ENCODE results near the gene RBM6.
"Not testable (repeated sequence)": the region's sequence is repeated elsewhere in the genome, so short reads cannot be mapped to it uniquely, and the experiment has no call there.

The RBM6 gene

DNA sequence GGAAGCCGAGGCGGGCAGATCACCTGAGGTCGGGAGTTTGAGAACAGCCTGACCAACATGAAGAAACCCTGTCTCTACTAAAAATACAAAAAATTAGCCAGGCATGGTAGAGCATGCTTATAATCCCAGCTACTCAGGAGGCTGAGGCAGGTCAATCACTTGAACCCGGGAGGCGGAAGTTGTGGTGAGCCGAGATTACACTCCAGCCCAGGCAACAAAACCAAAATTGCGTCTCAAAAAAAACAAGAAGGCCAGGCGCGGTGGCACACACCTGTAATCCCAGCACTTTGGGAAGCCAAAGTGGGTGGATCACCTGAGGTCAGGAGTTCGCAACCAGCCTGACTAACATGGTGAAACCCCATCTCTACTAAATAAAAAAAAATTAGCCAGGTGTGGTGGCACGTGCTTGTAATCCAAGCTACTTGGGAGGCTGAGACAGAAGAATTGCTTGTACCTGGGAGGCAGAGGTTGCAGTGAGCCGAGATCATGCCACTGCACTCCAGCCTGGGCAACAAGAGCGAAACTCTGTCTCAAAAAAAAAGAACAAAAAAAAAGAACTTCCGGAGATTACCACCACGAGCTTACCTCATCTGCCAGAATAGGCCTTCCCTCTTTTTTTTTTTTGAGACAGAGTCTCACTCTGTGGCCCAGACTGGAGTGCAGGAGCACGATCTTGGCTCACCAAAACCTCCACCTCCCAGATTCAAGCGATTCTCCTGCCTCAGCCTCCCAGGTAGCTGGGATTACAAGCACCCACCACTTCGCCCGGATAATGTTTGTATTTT lies 22.0 kb upstream of the RBM6 start:
- H3K4me3 ChIP-seq (ENCODE audit: low read length); H3K4me1 ChIP-seq (ENCODE audit: control insufficient read depth, insufficient read depth, low read length); H3K9me3 ChIP-seq (replicated peaks; ENCODE audit: low read length); H3K27me3 ChIP-seq (ENCODE audit: control insufficient read depth, insufficient read depth, low read length); H3K9ac ChIP-seq (ENCODE audit: low read depth, low read length); H3K36me3 ChIP-seq (ENCODE audit: insufficient read depth, low read length); H3K4me2 ChIP-seq (ENCODE audit: low read length): not testable (repeated sequence)

DNA sequence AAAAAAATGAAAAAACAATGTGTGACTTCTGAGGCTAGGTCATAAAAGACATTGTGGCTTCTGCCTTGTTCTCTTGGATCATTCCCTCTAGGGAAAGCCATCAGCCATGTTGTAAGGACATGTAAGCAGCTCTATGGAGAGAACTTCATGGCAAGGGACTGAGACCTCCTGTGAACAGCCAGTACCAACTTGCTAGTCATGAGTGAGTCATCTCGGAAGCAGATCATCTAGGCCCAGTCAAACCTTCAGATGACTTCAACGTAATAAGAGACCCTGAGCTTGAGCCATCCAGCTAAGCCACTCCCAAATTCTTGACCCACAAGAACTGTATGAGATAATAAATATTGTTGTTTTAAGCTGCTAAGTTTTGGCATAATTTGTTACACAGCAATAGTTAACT lies 15.3 kb upstream of the RBM6 start:
- no peaks in the 10 kb centered on the region for H3K27me3 ChIP-seq (ENCODE audit: control insufficient read depth, insufficient read depth, low read length)
- H3K4me1 ChIP-seq (ENCODE audit: control insufficient read depth, insufficient read depth, low read length): peaks cover 23% of the 10 kb centered on the region
- H3K9me3 ChIP-seq (replicated peaks; ENCODE audit: low read length): no peaks in the 10 kb centered on the region
- peak overlapping the region; percentile 1 for H3K4me2 ChIP-seq (ENCODE audit: low read length)
- no peak overlapping the region for H3K4me3 ChIP-seq (ENCODE audit: low read length)
- no peaks in the 10 kb centered on the region for H3K36me3 ChIP-seq (ENCODE audit: insufficient read depth, low read length)
- H3K9ac ChIP-seq (ENCODE audit: low read depth, low read length): no peak overlapping the region

DNA sequence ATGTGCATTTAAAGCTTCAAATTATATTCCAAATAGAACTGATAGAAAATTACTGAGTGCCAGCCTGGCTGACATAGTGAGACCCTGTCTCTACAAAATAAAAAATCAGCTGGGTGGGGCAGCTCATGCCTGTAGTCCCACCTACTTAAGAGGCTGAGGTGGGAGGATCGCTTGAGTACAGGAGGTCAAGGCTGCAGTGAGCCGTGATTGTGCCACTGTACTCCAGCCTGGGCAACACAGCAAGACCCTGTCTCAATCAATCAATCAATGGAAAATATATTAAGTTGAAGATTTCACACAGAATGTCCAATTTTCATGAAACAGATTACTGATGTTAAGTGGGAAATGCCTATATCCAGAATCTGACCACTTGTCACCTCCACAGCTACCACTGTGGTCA lies 14.5 kb upstream of the RBM6 start:
- H3K4me3 ChIP-seq (ENCODE audit: low read length): no peak overlapping the region
- no peak overlapping the region for H3K4me2 ChIP-seq (ENCODE audit: low read length)
- no peaks in the 10 kb centered on the region for H3K9me3 ChIP-seq (replicated peaks; ENCODE audit: low read length)
- no peak overlapping the region for H3K9ac ChIP-seq (ENCODE audit: low read depth, low read length)
- no peaks in the 10 kb centered on the region for H3K36me3 ChIP-seq (ENCODE audit: insufficient read depth, low read length)
- H3K27me3 ChIP-seq (ENCODE audit: control insufficient read depth, insufficient read depth, low read length): no peaks in the 10 kb centered on the region
- peaks cover 30% of the 10 kb centered on the region for H3K4me1 ChIP-seq (ENCODE audit: control insufficient read depth, insufficient read depth, low read length)

DNA sequence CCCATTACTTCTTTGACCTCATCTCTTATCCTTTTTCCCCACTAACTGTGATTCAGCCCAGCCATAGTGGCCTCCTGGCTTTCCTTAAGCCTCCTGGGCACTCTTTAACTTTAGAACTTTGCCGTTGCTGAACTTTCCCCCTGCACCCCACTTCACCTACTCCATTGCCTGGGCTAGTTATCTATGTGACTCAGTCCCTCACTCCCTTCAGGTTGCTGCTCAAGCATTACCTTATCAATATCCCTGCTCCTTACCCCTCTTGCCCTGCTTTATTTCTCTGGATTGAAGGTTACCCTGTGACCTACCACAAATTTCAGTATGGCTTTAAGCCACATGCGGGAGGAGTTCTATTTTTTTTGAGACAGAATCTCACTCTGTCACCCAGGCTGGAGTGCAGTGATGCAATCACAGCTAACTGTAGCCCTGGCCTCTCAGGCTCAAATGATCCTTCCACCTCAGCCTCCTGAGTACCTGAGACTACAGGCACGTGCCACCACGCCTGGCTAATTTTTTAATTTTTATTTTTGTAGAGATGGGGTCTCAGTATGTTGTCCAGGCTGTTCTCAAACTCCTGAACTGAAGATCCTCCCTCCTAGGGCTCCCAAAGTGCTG lies 13.7 kb upstream of the RBM6 start:
- no peaks in the 10 kb centered on the region for H3K36me3 ChIP-seq (ENCODE audit: insufficient read depth, low read length)
- no peak overlapping the region for H3K4me3 ChIP-seq (ENCODE audit: low read length)
- H3K9me3 ChIP-seq (replicated peaks; ENCODE audit: low read length): no peaks in the 10 kb centered on the region
- no peaks in the 10 kb centered on the region for H3K27me3 ChIP-seq (ENCODE audit: control insufficient read depth, insufficient read depth, low read length)
- H3K4me1 ChIP-seq (ENCODE audit: control insufficient read depth, insufficient read depth, low read length): peaks cover 31% of the 10 kb centered on the region
- H3K4me2 ChIP-seq (ENCODE audit: low read length): no peak overlapping the region
- no peak overlapping the region for H3K9ac ChIP-seq (ENCODE audit: low read depth, low read length)

DNA sequence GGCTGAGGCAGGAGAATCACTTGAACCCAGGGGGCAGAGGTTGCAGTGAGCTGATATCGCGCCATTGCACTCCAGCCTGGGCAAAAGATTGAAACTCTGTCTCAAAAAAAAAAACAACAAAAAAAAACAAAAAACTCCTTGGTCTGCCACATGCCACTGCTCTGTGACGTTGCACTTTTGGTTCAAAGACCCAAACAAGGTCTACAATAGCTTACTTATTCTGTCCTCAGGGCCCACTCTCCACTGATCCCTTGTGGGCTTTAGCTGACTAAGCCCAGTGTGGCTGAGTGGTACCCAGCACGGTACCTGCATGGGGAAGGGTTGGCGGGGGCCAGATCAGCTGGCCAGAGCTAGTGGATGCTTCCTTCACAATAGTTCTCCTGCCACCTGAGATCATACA lies 12.2 kb upstream of the RBM6 start:
- H3K4me1 ChIP-seq (ENCODE audit: control insufficient read depth, insufficient read depth, low read length): peaks cover 31% of the 10 kb centered on the region
- H3K9me3 ChIP-seq (replicated peaks; ENCODE audit: low read length): no peaks in the 10 kb centered on the region
- no peak overlapping the region for H3K9ac ChIP-seq (ENCODE audit: low read depth, low read length)
- H3K27me3 ChIP-seq (ENCODE audit: control insufficient read depth, insufficient read depth, low read length): no peaks in the 10 kb centered on the region
- no peaks in the 10 kb centered on the region for H3K36me3 ChIP-seq (ENCODE audit: insufficient read depth, low read length)
- no peak overlapping the region for H3K4me3 ChIP-seq (ENCODE audit: low read length)
- peak overlapping the region; percentile 100 for H3K4me2 ChIP-seq (ENCODE audit: low read length)

DNA sequence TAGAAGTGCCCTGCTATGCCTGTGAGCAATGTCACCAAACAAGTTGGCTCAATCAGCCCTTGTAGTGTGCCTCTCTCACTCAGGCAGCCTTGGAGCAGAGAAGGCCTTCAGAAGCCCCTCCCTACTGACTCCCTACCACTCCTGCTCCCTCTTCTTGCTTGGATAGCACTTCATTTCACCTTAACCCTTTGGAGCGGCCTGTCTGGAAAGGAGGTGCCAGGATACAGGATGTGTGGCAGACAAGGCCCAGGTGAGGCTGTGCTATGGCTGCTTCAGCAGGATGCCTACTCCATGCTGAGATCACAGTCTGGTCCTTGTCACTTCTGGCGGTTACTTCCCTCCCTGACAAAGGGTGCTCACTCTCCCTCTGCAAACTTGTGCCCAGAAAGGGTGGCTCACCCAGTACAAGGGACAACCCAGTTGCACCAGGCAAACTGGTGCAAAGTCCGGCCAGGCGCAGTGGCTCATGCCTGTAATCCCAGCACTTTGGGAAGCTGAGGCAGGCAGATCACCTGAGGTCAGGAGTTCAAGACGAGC lies 11.4 kb upstream of the RBM6 start:
- Histone ChIP-seq H3K9ac (ENCODE audit: low read depth, low read length) (no peak overlapping the region), H3K4me1 (ENCODE audit: control insufficient read depth, insufficient read depth, low read length) (peaks cover 31% of the 10 kb centered on the region), H3K27me3 (ENCODE audit: control insufficient read depth, insufficient read depth, low read length) (no peaks in the 10 kb centered on the region), H3K36me3 (ENCODE audit: insufficient read depth, low read length) (no peaks in the 10 kb centered on the region), H3K9me3 (replicated peaks; ENCODE audit: low read length) (no peaks in the 10 kb centered on the region), H3K4me2 (ENCODE audit: low read length) (peak overlapping the region; percentile 100), H3K4me3 (ENCODE audit: low read length) (peak overlapping the region; percentile 93)

DNA sequence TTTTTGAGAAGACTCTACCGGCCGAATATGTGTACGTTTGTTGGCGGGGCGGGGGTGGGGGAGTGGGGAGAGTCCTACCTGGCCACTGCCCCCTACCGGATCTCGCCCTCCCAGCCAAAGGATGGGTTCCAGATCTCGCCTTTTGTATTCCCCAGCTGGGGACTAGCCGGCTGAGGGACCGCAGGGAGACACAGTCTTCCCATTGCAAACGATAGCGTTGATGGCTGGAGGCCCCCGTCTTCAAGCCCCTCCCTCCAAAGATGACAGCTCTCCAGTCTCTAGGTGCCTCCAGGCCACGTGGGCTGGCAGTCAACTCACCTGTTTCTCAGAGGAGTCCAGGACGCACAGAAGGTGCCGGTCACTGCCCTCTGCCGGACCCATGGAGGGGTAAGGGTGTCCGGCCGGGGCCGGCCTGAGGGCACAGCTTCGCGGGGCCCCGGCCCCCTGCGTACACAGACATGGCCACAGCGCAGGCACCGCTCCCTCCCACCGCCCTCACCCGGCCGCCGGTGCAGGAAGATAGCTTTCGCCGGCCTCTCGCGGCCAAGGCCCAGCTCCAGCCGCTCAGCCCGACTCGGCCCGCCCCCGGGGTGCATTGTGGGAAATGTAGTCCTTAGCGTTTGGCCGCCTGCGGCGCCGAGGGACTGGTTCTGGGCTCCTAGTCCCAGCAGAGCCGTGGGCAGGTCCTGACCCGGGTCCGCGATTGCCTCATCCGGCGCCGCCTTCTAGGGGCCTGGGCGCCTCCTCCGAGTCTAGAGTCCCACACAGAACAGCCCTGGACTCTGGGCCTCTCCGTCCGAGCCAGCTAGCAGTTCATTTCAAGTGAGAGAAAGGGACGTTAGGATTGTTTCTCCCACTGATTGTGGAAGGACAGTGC lies 10.4 kb upstream of the RBM6 start, which contains the start of gene MON1A:
Gene MON1A (minus strand): TSS at position 521 of the 877 bp plus-strand sequence. CDS start 16,465 bp downstream, outside the sequence.
- Histone ChIP-seq H3K4me3 (ENCODE audit: low read length) (peak within 1 kb of the TSS; percentile 93), H3K9me3 (replicated peaks; ENCODE audit: low read length) (no peaks in the 10 kb centered on the region), H3K36me3 (ENCODE audit: insufficient read depth, low read length) (no peaks in the 10 kb centered on the region), H3K27me3 (ENCODE audit: control insufficient read depth, insufficient read depth, low read length) (no peaks in the 10 kb centered on the region), H3K9ac (ENCODE audit: low read depth, low read length) (peak within 1 kb of the TSS; percentile 84), H3K4me2 (ENCODE audit: low read length) (peak within 1 kb of the TSS; percentile 100), H3K4me1 (ENCODE audit: control insufficient read depth, insufficient read depth, low read length) (peaks cover 26% of the 10 kb centered on the region)

DNA sequence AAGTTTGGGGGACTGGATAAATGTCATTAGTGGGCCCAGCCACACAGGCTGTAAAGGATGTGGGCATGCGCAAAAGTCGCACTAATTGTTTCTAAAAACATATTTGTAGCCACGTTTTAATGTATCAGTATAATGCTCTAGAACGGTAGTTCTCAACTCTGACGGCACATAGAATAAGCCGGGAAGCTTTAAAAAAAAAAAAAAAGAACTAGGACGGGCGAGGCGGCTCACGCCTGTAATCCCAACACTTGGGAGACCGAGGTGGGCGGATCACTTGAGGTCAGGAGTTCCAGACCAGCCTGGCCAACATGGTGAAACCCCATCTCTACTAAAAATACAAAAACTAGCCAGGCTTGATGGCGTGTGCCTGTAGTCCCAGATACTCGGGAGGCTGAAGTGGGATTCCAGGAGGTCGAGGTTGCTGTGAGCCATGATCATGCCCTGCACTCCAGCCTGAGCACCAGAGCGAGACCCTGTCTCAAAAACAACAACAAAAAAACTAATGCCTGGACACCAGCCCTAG lies 9.7 kb upstream of the RBM6 start:
- no peaks in the 10 kb centered on the region for H3K27me3 ChIP-seq (ENCODE audit: control insufficient read depth, insufficient read depth, low read length)
- H3K9me3 ChIP-seq (replicated peaks; ENCODE audit: low read length): no peaks in the 10 kb centered on the region
- peaks cover 21% of the 10 kb centered on the region for H3K4me1 ChIP-seq (ENCODE audit: control insufficient read depth, insufficient read depth, low read length)
- H3K9ac ChIP-seq (ENCODE audit: low read depth, low read length): peak overlapping the region; percentile 84
- peak overlapping the region; percentile 93 for H3K4me3 ChIP-seq (ENCODE audit: low read length)
- peak overlapping the region; percentile 100 for H3K4me2 ChIP-seq (ENCODE audit: low read length)
- no peaks in the 10 kb centered on the region for H3K36me3 ChIP-seq (ENCODE audit: insufficient read depth, low read length)

DNA sequence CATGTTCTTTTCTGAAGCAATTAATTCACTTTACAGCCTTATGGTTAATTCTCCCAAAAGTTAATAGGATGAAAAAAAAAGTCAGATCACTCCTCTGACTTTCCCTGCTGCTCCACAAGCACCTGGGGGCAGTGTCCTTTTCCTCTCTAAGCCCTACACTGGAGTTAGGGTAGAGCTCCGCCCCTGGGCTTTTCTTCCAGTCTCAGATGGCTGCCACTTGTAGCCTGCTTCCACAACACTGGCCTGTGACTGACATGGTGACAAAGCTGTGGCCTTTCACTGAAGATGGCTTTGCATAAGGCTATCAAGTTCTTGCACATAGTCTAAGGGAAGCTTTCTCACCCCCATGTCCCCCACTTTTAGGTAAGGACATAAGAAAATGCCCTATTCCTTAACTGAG lies 9.0 kb upstream of the RBM6 start:
- Histone ChIP-seq H3K9ac (ENCODE audit: low read depth, low read length) (no peak overlapping the region), H3K27me3 (ENCODE audit: control insufficient read depth, insufficient read depth, low read length) (no peaks in the 10 kb centered on the region), H3K4me2 (ENCODE audit: low read length) (no peak overlapping the region), H3K4me3 (ENCODE audit: low read length) (no peak overlapping the region), H3K36me3 (ENCODE audit: insufficient read depth, low read length) (no peaks in the 10 kb centered on the region), H3K9me3 (replicated peaks; ENCODE audit: low read length) (no peaks in the 10 kb centered on the region), H3K4me1 (ENCODE audit: control insufficient read depth, insufficient read depth, low read length) (peaks cover 20% of the 10 kb centered on the region)

DNA sequence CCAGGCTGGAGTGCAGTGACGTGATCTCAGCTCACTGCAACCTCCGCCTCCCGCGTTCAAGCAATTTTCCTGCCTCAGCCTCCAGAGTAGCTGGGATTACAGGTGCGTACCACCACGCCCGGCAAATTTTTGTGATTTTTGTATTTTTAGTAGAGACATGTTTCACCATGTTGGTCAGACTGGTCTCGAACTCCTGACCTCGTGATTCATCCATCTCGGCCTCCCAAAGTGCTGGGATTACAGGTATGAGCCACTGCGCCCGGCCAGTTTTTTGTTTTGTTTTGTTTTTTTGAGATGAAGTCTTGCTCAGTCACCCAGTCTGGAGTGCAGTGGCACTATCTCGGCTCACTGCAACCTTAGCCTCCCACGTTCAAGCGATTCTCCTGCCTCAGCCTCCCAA lies 7.7 kb upstream of the RBM6 start:
- H3K9me3 ChIP-seq (replicated peaks; ENCODE audit: low read length); H3K36me3 ChIP-seq (ENCODE audit: insufficient read depth, low read length); H3K4me3 ChIP-seq (ENCODE audit: low read length); H3K9ac ChIP-seq (ENCODE audit: low read depth, low read length); H3K27me3 ChIP-seq (ENCODE audit: control insufficient read depth, insufficient read depth, low read length); H3K4me2 ChIP-seq (ENCODE audit: low read length): not testable (repeated sequence)
- peaks cover 17% of the 10 kb centered on the region for H3K4me1 ChIP-seq (ENCODE audit: control insufficient read depth, insufficient read depth, low read length)

DNA sequence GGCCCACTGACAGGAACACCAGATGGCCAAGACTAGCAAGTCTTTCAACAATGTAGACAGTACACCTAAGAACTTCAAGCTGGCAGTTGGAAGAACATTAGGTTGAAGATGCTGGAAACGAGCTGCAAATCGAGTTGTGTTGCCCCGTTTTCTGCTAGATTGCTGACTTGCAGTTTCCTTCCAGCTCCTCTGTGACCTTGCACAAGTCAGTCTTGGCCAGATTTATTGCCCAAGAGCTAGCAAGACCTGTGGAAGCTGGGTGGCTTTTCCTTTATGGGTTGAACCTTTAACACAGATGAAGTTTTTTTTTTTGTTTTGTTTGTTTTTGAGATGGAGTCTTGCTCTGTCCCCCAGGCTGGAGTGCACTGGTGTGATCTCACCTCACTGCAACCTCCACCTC lies 2.9 kb upstream of the RBM6 start:
- Histone ChIP-seq H3K4me1 (ENCODE audit: control insufficient read depth, insufficient read depth, low read length) (peaks cover 10% of the 10 kb centered on the region), H3K9me3 (replicated peaks; ENCODE audit: low read length) (no peaks in the 10 kb centered on the region), H3K36me3 (ENCODE audit: insufficient read depth, low read length) (no peaks in the 10 kb centered on the region), H3K27me3 (ENCODE audit: control insufficient read depth, insufficient read depth, low read length) (no peaks in the 10 kb centered on the region), H3K4me2 (ENCODE audit: low read length) (no peak overlapping the region), H3K4me3 (ENCODE audit: low read length) (no peak overlapping the region), H3K9ac (ENCODE audit: low read depth, low read length) (no peak overlapping the region)
